ENCODE measurements around the gene RIPK4. TPM values are rescaled to one million over a fixed set of nuclear protein-coding genes. Genes with fewer than 3 reads are reported as not detected.
"Not testable (repeated sequence)": the region's sequence is repeated elsewhere in the genome, so short reads cannot be mapped to it uniquely, and the experiment has no call there.

RIPK4 gene
- total RNA-seq, 1 donor from 2014 or later: 11.3 TPM

- Mint-ChIP-seq H3K9me3 (ENCODE audit: low read depth) (peaks cover 9% of the 10 kb centered on the region), H3K4me1 (ENCODE audit: low read depth) (peaks cover 22% of the 10 kb centered on the region), H3K27ac (ENCODE audit: unreplicated experiment) (peak overlapping the region; percentile 90), H3K27me3 (ENCODE audit: low read depth) (no peaks in the 10 kb centered on the region), H3K4me3 (ENCODE audit: unreplicated experiment) (no peak overlapping the region), H3K36me3 (ENCODE audit: low read depth) (peaks cover 1% of the 10 kb centered on the region)
- TF ChIP-seq CTCF (IDR thresholded peaks at IDR 0.05): no peak
- peak; percentile 90 for DNase-seq (ENCODE audit: low spot score)
Observed at GRCh38 chr21:41726970-41727783, 39.7 kb downstream of the RIPK4 start.

- Mint-ChIP-seq H3K4me1 (ENCODE audit: low read depth) (peaks cover 22% of the 10 kb centered on the region), H3K9me3 (ENCODE audit: low read depth) (peaks cover 4% of the 10 kb centered on the region), H3K27ac (ENCODE audit: unreplicated experiment) (peak overlapping the region; percentile 90), H3K27me3 (ENCODE audit: low read depth) (no peaks in the 10 kb centered on the region), H3K4me3 (ENCODE audit: unreplicated experiment) (no peak overlapping the region), H3K36me3 (ENCODE audit: low read depth) (no peaks in the 10 kb centered on the region)
- TF ChIP-seq CTCF (IDR thresholded peaks at IDR 0.05): no peak
- peak; percentile 83 for DNase-seq (ENCODE audit: low spot score)
Observed at GRCh38 chr21:41726630-41726969, 40.3 kb downstream of the RIPK4 start.

- no peaks in the 10 kb centered on the region for H3K36me3 Mint-ChIP-seq (ENCODE audit: low read depth)
- no peaks in the 10 kb centered on the region for H3K9me3 Mint-ChIP-seq (ENCODE audit: low read depth)
- no peaks in the 10 kb centered on the region for H3K27me3 Mint-ChIP-seq (ENCODE audit: low read depth)
- peak; percentile 86 for DNase-seq (ENCODE audit: low spot score)
- no peak overlapping the region for H3K27ac Mint-ChIP-seq (ENCODE audit: unreplicated experiment)
- no peak for TF ChIP-seq CTCF (IDR thresholded peaks at IDR 0.05)
- H3K4me3 Mint-ChIP-seq (ENCODE audit: unreplicated experiment): no peak overlapping the region
- peaks cover 22% of the 10 kb centered on the region for H3K4me1 Mint-ChIP-seq (ENCODE audit: low read depth)
Observed at GRCh38 chr21:41726058-41726558, 40.7 kb downstream of the RIPK4 start.

GRCh38 chr21:41725421-41726031 is 41.3 kb downstream of the RIPK4 start:
- no peaks in the 10 kb centered on the region for H3K27me3 Mint-ChIP-seq (ENCODE audit: low read depth)
- H3K4me3 Mint-ChIP-seq (ENCODE audit: unreplicated experiment): no peak overlapping the region
- peak; percentile 92 for DNase-seq (ENCODE audit: low spot score)
- H3K4me1 Mint-ChIP-seq (ENCODE audit: low read depth): peaks cover 20% of the 10 kb centered on the region
- H3K9me3 Mint-ChIP-seq (ENCODE audit: low read depth): no peaks in the 10 kb centered on the region
- TF ChIP-seq CTCF (IDR thresholded peaks at IDR 0.05): no peak
- H3K27ac Mint-ChIP-seq (ENCODE audit: unreplicated experiment): no peak overlapping the region
- H3K36me3 Mint-ChIP-seq (ENCODE audit: low read depth): no peaks in the 10 kb centered on the region

GRCh38 chr21:41723835-41724234 is 43.0 kb downstream of the RIPK4 start:
- H3K36me3 Mint-ChIP-seq (ENCODE audit: low read depth); DNase-seq (ENCODE audit: low spot score); H3K4me3 Mint-ChIP-seq (ENCODE audit: unreplicated experiment); H3K9me3 Mint-ChIP-seq (ENCODE audit: low read depth); H3K27ac Mint-ChIP-seq (ENCODE audit: unreplicated experiment); H3K27me3 Mint-ChIP-seq (ENCODE audit: low read depth): not testable (repeated sequence)
- peaks cover 19% of the 10 kb centered on the region for H3K4me1 Mint-ChIP-seq (ENCODE audit: low read depth)

All from chondrocyte (in vitro differentiated cells).